ENCODE data around the gene HS6ST2.

Gene HS6ST2

GRCh38 chrX:132983496-132983895 lies 25.1 kb upstream of the HS6ST2 start:
- no peak for TF ChIP-seq TAF1 (IDR thresholded peaks at IDR 0.05; ENCODE audit: borderline replicate concordance, insufficient read depth, low read length)
- TF ChIP-seq SIN3A (IDR thresholded peaks at IDR 0.05; ENCODE audit: borderline replicate concordance, insufficient read depth, low read length) = no peak
- no peak for TF ChIP-seq POLR2AphosphoS5 (IDR thresholded peaks at IDR 0.05; ENCODE audit: low read depth, low read length)
- TF ChIP-seq, protein P1, sequence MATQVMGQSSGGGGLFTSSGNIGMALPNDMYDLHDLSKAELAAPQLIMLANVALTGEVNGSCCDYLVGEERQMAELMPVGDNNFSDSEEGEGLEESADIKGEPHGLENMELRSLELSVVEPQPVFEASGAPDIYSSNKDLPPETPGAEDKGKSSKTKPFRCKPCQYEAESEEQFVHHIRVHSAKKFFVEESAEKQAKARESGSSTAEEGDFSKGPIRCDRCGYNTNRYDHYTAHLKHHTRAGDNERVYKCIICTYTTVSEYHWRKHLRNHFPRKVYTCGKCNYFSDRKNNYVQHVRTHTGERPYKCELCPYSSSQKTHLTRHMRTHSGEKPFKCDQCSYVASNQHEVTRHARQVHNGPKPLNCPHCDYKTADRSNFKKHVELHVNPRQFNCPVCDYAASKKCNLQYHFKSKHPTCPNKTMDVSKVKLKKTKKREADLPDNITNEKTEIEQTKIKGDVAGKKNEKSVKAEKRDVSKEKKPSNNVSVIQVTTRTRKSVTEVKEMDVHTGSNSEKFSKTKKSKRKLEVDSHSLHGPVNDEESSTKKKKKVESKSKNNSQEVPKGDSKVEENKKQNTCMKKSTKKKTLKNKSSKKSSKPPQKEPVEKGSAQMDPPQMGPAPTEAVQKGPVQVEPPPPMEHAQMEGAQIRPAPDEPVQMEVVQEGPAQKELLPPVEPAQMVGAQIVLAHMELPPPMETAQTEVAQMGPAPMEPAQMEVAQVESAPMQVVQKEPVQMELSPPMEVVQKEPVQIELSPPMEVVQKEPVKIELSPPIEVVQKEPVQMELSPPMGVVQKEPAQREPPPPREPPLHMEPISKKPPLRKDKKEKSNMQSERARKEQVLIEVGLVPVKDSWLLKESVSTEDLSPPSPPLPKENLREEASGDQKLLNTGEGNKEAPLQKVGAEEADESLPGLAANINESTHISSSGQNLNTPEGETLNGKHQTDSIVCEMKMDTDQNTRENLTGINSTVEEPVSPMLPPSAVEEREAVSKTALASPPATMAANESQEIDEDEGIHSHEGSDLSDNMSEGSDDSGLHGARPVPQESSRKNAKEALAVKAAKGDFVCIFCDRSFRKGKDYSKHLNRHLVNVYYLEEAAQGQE (IDR thresholded peaks at IDR 0.05; ENCODE audit: insufficient read depth in 1 of 2, low read depth in 2 of 2, low read length in 2 of 2) = no peak
- no peak for TF ChIP-seq FOXP2 (optimal IDR thresholded peaks at IDR 0.05; ENCODE audit: borderline replicate concordance, extremely low read depth, extremely low read length, insufficient read depth)

DNA sequence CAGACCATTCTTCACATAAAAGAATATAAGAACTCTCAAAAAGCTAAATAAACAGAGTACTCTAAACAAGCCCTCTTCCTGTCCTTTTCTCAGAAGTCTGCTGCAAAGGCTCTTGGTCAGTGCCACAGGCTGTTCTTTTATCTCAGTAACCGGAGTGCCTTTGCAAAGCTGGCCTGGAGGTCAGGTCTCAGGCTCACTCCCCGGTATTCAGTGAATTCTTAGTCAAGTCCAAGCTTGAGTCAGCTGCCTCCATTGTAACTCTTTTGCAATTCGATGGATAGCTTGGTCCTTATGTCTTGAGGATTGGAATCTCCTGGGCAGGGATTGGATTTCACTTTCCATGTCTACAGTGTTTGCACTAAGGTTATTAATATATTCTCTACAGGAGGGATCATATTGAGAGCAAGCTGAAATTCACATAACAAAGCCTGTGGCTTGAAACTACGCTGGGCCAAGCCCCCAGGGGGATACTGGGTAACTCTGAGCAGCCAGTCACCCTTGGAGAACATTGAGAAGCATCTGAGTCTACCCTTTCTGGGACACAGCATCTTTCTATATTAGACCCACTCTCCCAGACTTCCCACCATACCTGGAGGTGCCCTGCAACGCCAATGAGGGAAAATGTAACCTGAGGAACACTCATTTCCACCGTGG lies 10.0 kb upstream of the HS6ST2 start:
- no peak for TF ChIP-seq FOXP2 (optimal IDR thresholded peaks at IDR 0.05; ENCODE audit: borderline replicate concordance, extremely low read depth, extremely low read length, insufficient read depth)
- TF ChIP-seq TAF1 (IDR thresholded peaks at IDR 0.05; ENCODE audit: borderline replicate concordance, insufficient read depth, low read length) = no peak

- TF ChIP-seq TAF1 (IDR thresholded peaks at IDR 0.05; ENCODE audit: borderline replicate concordance, insufficient read depth, low read length) (no peak), SIN3A (IDR thresholded peaks at IDR 0.05; ENCODE audit: borderline replicate concordance, insufficient read depth, low read length) (no peak), POLR2AphosphoS5 (IDR thresholded peaks at IDR 0.05; ENCODE audit: low read depth, low read length) (no peak), FOXP2 (optimal IDR thresholded peaks at IDR 0.05; ENCODE audit: borderline replicate concordance, extremely low read depth, extremely low read length, insufficient read depth) (no peak)
- TF ChIP-seq, protein P1 (IDR thresholded peaks at IDR 0.05; ENCODE audit: insufficient read depth in 1 of 2, low read depth in 2 of 2, low read length in 2 of 2) = no peak
Observed at GRCh38 chrX:132967049-132967448, 8.6 kb upstream of the HS6ST2 start.

- no peak for TF ChIP-seq TAF1 (IDR thresholded peaks at IDR 0.05; ENCODE audit: borderline replicate concordance, insufficient read depth, low read length)
- TF ChIP-seq FOXP2 (optimal IDR thresholded peaks at IDR 0.05; ENCODE audit: borderline replicate concordance, extremely low read depth, extremely low read length, insufficient read depth) = no peak
- TF ChIP-seq POLR2AphosphoS5 (IDR thresholded peaks at IDR 0.05; ENCODE audit: low read depth, low read length) = no peak
- TF ChIP-seq SIN3A (IDR thresholded peaks at IDR 0.05; ENCODE audit: borderline replicate concordance, insufficient read depth, low read length) = no peak
- TF ChIP-seq, protein P1 (IDR thresholded peaks at IDR 0.05; ENCODE audit: insufficient read depth in 1 of 2, low read depth in 2 of 2, low read length in 2 of 2) = no peak
Observed at GRCh38 chrX:132965461-132965860, 7.0 kb upstream of the HS6ST2 start.

DNA sequence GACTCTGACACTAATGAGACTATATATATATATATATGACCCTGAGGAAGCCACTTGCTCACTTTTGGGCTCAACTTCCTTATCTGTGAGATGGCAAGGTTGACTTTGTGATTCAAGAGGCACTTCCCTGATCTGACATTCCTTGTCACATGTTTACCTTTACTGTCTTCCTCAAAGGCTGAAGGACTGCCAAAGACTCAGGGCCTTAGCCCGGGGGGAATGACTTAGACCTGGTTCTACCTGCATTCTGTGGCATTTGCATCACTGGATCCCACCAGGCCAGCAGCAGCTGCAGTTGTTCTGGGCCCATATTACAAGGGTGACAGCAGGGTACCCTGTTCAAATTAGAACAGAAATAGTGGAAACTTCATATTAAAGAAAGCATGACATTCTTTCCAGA lies 3.1 kb upstream of the HS6ST2 start:
- no peak for TF ChIP-seq FOXP2 (optimal IDR thresholded peaks at IDR 0.05; ENCODE audit: borderline replicate concordance, extremely low read depth, extremely low read length, insufficient read depth)
- TF ChIP-seq, protein P1 (IDR thresholded peaks at IDR 0.05; ENCODE audit: insufficient read depth in 1 of 2, low read depth in 2 of 2, low read length in 2 of 2) = no peak

Data from PFSK-1 (cell line).